ENCODE results near the gene ATP10B.

ATP10B gene

DNA sequence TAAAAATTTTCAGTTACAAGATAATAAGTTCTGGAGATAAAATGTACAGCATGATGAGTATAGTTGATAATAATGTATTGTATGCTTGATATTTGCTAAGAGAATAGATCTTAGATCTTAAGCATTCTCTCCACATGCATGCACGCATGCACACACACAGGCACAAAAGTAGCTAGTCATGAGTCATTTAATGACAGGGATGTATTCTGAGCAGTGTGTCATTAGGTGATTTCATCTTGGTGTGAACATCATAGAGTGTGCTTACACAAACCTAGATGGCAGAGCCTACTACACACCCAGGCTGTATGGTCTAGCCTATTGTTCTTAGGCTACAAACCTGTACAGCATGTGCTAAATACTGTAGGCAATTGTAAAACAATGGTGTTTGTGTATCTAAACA is 306.2 kb downstream of the ATP10B start:
- H3K4me3 ChIP-seq (ENCODE audit: low read depth in 1 of 2, low read length in 2 of 2) = no peak overlapping the region
- no peaks in the 10 kb centered on the region for H3K27me3 ChIP-seq (ENCODE audit: insufficient read depth, low read length, poor library complexity)

DNA sequence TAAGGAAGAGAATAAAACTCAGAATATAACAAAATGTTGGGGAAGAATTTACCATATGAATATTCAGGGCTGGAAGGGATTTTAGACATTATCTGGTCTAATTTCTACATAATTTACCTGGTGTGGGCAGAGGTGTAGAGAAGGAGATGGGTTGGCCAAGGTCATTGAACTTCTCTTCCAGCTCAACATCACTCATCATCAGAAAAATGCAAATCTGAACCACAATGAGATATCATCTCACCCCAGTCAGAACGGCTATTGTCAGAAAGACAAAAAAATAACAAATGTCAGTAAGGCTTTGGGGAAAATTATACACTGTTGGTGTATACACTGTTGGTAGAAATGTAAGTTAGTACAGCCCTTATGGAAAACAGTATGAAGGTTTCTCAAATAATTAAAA is 308.6 kb downstream of the ATP10B start:
- no peak for DNase-seq
- Histone ChIP-seq H3K9me3 (ENCODE audit: insufficient read depth, low read length, severe bottlenecking) (no peaks in the 10 kb centered on the region), H2AFZ (ENCODE audit: low read depth, low read length) (no peak overlapping the region), H3K27ac (ENCODE audit: low read length) (no peak overlapping the region), H3K36me3 (ENCODE audit: insufficient read depth, low read length) (no peaks in the 10 kb centered on the region), H3K27me3 (ENCODE audit: insufficient read depth, low read length, poor library complexity) (no peaks in the 10 kb centered on the region), H3K79me2 (ENCODE audit: insufficient read depth, low read length) (no peaks in the 10 kb centered on the region), H4K20me1 (ENCODE audit: insufficient read depth, low read length) (no peaks in the 10 kb centered on the region), H3K4me2 (ENCODE audit: insufficient read depth, low read length) (no peak overlapping the region), H3K9ac (ENCODE audit: low read depth, low read length) (no peak overlapping the region), H3K4me3 (ENCODE audit: low read depth in 1 of 2, low read length in 2 of 2) (no peak overlapping the region), H3K4me1 (ENCODE audit: insufficient read depth, low read length) (no peaks in the 10 kb centered on the region)
- TF ChIP-seq, protein P1, sequence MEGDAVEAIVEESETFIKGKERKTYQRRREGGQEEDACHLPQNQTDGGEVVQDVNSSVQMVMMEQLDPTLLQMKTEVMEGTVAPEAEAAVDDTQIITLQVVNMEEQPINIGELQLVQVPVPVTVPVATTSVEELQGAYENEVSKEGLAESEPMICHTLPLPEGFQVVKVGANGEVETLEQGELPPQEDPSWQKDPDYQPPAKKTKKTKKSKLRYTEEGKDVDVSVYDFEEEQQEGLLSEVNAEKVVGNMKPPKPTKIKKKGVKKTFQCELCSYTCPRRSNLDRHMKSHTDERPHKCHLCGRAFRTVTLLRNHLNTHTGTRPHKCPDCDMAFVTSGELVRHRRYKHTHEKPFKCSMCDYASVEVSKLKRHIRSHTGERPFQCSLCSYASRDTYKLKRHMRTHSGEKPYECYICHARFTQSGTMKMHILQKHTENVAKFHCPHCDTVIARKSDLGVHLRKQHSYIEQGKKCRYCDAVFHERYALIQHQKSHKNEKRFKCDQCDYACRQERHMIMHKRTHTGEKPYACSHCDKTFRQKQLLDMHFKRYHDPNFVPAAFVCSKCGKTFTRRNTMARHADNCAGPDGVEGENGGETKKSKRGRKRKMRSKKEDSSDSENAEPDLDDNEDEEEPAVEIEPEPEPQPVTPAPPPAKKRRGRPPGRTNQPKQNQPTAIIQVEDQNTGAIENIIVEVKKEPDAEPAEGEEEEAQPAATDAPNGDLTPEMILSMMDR (IDR thresholded peaks at IDR 0.05; ENCODE audit: borderline replicate concordance, extremely low read depth, low read length, poor library complexity, severe bottlenecking) = no peak
- TF ChIP-seq EZH2 (IDR thresholded peaks at IDR 0.05; ENCODE audit: borderline replicate concordance, low read depth, low read length, severe bottlenecking) = no peak
- ATAC-seq (ENCODE audit: insufficient read depth, low read depth) = no peak

More for the DNA sequence above, 306.2 kb downstream of the ATP10B start:
- Histone ChIP-seq H3K79me2 (ENCODE audit: insufficient read depth, low read length) (no peaks in the 10 kb centered on the region), H2AFZ (ENCODE audit: low read depth, low read length) (no peak overlapping the region), H3K36me3 (ENCODE audit: insufficient read depth, low read length) (no peaks in the 10 kb centered on the region), H3K4me1 (ENCODE audit: insufficient read depth, low read length) (no peaks in the 10 kb centered on the region), H3K27ac (ENCODE audit: low read length) (no peak overlapping the region), H4K20me1 (ENCODE audit: insufficient read depth, low read length) (no peaks in the 10 kb centered on the region), H3K9me3 (ENCODE audit: insufficient read depth, low read length, severe bottlenecking) (no peaks in the 10 kb centered on the region), H3K9ac (ENCODE audit: low read depth, low read length) (no peak overlapping the region), H3K4me2 (ENCODE audit: insufficient read depth, low read length) (no peak overlapping the region)
- TF ChIP-seq, protein P1 (IDR thresholded peaks at IDR 0.05; ENCODE audit: borderline replicate concordance, extremely low read depth, low read length, poor library complexity, severe bottlenecking) = no peak
- no peak for TF ChIP-seq EZH2 (IDR thresholded peaks at IDR 0.05; ENCODE audit: borderline replicate concordance, low read depth, low read length, severe bottlenecking)
- ATAC-seq (ENCODE audit: insufficient read depth, low read depth) = no peak
- no peak for DNase-seq

- H3K79me2 ChIP-seq (ENCODE audit: insufficient read depth, low read length) = no peaks in the 10 kb centered on the region
- H3K27ac ChIP-seq (ENCODE audit: low read length) = no peak overlapping the region
- no peaks in the 10 kb centered on the region for H4K20me1 ChIP-seq (ENCODE audit: insufficient read depth, low read length)
- no peaks in the 10 kb centered on the region for H3K27me3 ChIP-seq (ENCODE audit: insufficient read depth, low read length, poor library complexity)
- H3K4me1 ChIP-seq (ENCODE audit: insufficient read depth, low read length) = no peaks in the 10 kb centered on the region
- ATAC-seq (ENCODE audit: insufficient read depth, low read depth) = no peak
- H2AFZ ChIP-seq (ENCODE audit: low read depth, low read length) = no peak overlapping the region
- H3K36me3 ChIP-seq (ENCODE audit: insufficient read depth, low read length) = no peaks in the 10 kb centered on the region
- no peak overlapping the region for H3K4me2 ChIP-seq (ENCODE audit: insufficient read depth, low read length)
- H3K9me3 ChIP-seq (ENCODE audit: insufficient read depth, low read length, severe bottlenecking) = no peaks in the 10 kb centered on the region
- no peak for DNase-seq
- no peak overlapping the region for H3K9ac ChIP-seq (ENCODE audit: low read depth, low read length)
- TF ChIP-seq EZH2 (IDR thresholded peaks at IDR 0.05; ENCODE audit: borderline replicate concordance, low read depth, low read length, severe bottlenecking) = no peak
- TF ChIP-seq, protein P1 (IDR thresholded peaks at IDR 0.05; ENCODE audit: borderline replicate concordance, extremely low read depth, low read length, poor library complexity, severe bottlenecking) = no peak
- no peak overlapping the region for H3K4me3 ChIP-seq (ENCODE audit: low read depth in 1 of 2, low read length in 2 of 2)
Measured at GRCh38 chr5:160542840-160543239, 309.2 kb downstream of the ATP10B start.

- H3K27me3 ChIP-seq (ENCODE audit: insufficient read depth, low read length, poor library complexity) = no peaks in the 10 kb centered on the region
- no peak overlapping the region for H3K4me3 ChIP-seq (ENCODE audit: low read depth in 1 of 2, low read length in 2 of 2)
- no peak for ATAC-seq (ENCODE audit: insufficient read depth, low read depth)
- H4K20me1 ChIP-seq (ENCODE audit: insufficient read depth, low read length) = no peaks in the 10 kb centered on the region
- no peak overlapping the region for H3K4me2 ChIP-seq (ENCODE audit: insufficient read depth, low read length)
- TF ChIP-seq, protein P1 (IDR thresholded peaks at IDR 0.05; ENCODE audit: borderline replicate concordance, extremely low read depth, low read length, poor library complexity, severe bottlenecking) = no peak
- TF ChIP-seq EZH2 (IDR thresholded peaks at IDR 0.05; ENCODE audit: borderline replicate concordance, low read depth, low read length, severe bottlenecking) = no peak
- H3K9me3 ChIP-seq (ENCODE audit: insufficient read depth, low read length, severe bottlenecking) = no peaks in the 10 kb centered on the region
- H3K27ac ChIP-seq (ENCODE audit: low read length) = no peak overlapping the region
- DNase-seq = no peak
- H3K36me3 ChIP-seq (ENCODE audit: insufficient read depth, low read length) = no peaks in the 10 kb centered on the region
- no peak overlapping the region for H3K9ac ChIP-seq (ENCODE audit: low read depth, low read length)
- no peaks in the 10 kb centered on the region for H3K4me1 ChIP-seq (ENCODE audit: insufficient read depth, low read length)
- H3K79me2 ChIP-seq (ENCODE audit: insufficient read depth, low read length) = no peaks in the 10 kb centered on the region
- H2AFZ ChIP-seq (ENCODE audit: low read depth, low read length) = no peak overlapping the region
Measured at GRCh38 chr5:160542281-160542680, 309.7 kb downstream of the ATP10B start.

Data from DND-41 (cell line).